Measurements from ENCODE around the gene CPXM2.

Gene CPXM2

GRCh38 chr10:123903621-123904020 is 12.0 kb upstream of the CPXM2 start:
- DNase-seq, result no peak

- no peak for DNase-seq
These were observed 10.0 kb upstream of the CPXM2 start for GRCh38 chr10:123901621-123902020.

GRCh38 chr10:123897146-123897545 is 5.5 kb upstream of the CPXM2 start:
- no peak for DNase-seq

DNA sequence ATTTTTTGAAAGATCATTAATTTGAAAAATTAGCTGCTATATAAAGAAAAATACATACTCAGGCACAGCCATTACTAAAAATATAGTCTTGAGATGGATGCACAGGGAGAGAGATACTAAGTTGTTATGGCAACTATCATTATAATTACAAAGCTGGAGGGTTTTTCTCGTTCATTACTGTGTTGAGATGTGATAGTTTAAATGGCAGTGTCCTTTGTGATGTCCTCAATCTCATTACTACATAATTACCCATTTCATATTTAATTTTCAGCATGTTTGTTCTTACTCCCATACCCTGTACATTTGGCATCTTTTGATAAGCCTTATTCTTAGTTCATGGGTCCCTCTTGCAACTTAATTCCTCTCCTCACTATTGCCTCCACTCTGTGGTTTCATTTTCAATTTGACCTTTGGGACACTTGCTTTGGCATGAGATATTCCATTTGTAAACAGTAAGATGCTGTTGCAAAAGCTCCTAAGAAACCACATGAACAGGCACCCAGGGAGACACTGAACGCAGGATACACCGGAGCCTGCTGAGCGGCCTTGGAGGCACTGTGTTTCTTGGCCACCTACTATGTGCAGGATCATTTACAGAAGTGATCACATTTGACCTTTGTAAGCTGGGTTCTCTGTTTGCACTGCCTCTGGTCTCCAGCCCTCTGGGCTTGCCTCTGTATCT is 4.8 kb upstream of the CPXM2 start:
- no peak for DNase-seq

DNA sequence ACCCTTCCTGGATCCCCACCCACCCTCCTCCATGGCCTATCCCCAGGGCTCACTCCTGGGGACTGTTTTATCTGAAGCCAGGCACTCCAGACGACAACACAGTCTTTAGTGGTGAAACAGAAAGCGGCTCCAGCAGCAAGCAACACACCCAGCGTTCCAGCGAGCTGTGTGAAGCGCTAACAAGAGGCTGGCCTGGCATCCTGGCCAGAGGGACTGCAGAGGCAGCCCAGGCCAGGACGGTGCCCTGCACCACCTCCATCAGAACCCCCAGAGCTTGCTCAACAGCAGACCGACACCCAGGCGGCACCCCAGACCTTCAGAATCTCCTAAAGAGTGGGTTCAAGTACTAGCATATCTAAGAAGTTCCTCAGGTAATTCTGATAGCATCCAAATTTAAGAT is 2.0 kb upstream of the CPXM2 start:
- no peak for DNase-seq

DNA sequence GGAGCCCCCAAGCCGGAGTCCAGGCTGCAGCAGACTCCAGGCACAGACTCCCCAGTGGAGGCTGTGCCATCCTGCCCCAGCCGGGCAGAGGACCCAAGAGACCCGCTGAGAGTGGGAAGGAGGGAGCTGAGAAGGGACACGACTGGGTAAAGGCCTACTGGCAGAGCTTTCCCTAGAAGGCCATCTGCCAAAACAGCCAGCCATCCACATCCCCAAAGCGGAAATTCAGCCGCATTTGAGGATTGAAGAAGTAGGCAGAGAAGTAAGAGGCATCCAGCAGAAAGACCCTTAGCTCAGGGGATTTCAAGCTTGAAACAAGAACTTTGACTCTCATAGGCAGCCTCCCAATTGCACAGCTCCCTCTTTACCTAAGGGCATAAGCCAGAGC is 857 bp downstream of the CPXM2 start:
- DNase-seq, result no peak

- DNase-seq, result no peak
These were observed 1.4 kb downstream of the CPXM2 start for GRCh38 chr10:123890226-123890625.

DNA sequence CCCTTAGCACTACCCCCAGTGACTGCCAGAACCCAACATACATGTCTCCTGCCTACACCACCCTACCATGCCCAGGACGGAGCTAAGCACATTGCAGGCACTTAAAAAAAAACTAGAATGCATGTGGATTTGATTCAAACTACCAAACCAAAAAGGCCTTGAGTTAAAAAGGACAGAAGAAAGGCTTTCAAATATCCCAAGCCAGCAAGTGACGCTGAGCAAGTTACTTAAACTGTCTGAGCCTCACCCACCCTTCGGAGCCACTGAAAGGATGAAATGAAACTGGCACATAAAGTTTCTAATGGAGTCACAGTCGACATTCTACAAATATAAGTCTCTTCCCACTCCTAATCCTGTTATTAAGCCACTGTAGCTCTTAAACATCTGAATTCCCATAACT is 1.8 kb downstream of the CPXM2 start:
- no peak for DNase-seq

DNA sequence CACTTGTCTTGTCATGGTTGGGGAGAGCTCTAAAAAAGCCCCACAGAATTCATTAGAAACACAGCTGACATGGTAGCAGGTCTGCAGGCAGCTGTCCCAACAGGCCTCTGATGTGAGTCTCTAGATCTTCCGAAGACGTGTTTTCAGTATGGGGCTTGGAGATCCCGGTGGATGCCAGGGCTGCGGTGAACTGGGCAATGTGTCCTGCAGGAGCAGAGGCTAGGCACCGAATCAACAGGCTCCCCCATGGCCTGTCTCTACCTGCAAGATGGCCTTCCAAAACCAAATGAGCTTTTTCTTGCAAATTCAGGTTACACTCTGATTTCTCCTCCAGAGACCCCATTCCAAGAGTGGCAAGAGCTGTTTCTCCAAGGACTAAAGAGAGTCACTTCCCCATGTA is 2.9 kb downstream of the CPXM2 start:
- no peak for DNase-seq

- no peak for DNase-seq
These were observed 3.4 kb downstream of the CPXM2 start for GRCh38 chr10:123888256-123888655.

- DNase-seq, result no peak
These were observed 5.3 kb downstream of the CPXM2 start for GRCh38 chr10:123886292-123886691.

DNA sequence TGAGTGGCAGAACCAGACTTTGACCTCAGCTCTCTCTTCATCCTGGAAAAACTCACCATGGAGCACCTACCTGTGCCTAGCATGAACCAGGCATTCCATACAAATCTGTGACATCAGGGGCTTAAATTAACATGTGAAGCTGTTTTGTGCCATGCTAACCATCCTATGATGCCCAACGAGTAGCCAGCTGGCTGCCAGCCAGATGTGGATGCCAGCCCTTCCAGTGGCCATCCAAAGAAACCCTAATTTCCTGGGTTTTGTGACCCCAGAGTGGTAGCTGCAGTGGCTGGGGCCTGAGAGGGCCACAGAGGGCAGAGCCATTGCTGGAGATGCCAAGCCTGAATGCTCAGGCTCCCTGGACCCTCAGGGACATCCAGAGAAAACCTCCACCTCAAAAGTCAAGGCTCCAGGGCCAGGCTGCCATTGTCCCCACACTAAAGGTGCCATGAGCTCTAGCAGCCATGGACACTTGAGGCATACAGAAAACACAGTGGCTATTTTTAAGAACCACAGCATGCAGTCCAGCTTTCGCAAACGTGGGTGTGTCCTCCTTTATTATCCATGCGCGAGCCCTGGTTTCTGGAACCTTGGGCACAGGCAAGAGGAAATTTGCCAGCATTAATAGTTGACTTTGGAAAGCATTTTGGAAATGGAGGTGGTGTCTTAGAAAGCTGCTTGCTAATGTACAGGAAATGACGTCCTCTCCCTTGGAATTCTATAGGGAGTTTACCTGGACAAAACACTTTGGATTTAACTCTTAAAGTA is 6.0 kb downstream of the CPXM2 start:
- no peak for DNase-seq

GRCh38 chr10:123884907-123885381 is 6.7 kb downstream of the CPXM2 start:
- DNase-seq, result no peak

- DNase-seq, result no peak
These were observed 7.2 kb downstream of the CPXM2 start for GRCh38 chr10:123884351-123884906.

- no peak for DNase-seq
These were observed 7.8 kb downstream of the CPXM2 start for GRCh38 chr10:123883673-123884320.

- no peak for DNase-seq
These were observed 8.7 kb downstream of the CPXM2 start for GRCh38 chr10:123882681-123883445.

GRCh38 chr10:123882177-123882576 is 9.4 kb downstream of the CPXM2 start:
- DNase-seq, result no peak

DNA sequence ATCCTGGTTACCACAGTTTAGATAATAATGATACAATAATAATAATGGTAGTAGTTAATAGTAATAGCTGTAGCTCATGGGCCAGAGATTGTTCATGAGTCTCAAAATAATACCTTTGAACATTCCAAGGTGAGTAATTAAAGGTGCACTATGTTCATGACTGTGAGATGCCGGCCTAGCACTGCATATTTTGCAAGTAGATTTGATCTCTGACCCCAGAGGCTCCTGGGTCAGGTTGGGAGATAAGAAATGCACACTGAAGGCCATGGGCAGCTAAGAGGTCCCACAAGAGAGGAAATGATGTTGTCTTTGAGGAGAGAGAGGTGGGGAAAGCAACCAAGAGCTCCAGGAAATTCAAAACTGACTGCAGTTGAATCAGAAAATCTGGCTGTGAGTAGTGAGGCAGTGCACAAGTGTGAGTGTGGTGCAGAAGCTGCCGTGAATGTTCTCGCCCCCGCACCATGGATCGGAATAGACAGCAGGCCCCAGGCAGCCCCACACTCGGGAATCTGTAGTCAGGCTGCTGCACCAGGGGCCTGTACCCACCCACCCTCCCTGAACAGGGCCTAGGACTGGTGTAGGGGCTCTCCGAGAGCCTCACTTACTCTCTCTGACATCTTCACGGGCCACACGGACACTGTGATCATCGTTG is 11.9 kb downstream of the CPXM2 start:
- DNase-seq, result no peak

DNA sequence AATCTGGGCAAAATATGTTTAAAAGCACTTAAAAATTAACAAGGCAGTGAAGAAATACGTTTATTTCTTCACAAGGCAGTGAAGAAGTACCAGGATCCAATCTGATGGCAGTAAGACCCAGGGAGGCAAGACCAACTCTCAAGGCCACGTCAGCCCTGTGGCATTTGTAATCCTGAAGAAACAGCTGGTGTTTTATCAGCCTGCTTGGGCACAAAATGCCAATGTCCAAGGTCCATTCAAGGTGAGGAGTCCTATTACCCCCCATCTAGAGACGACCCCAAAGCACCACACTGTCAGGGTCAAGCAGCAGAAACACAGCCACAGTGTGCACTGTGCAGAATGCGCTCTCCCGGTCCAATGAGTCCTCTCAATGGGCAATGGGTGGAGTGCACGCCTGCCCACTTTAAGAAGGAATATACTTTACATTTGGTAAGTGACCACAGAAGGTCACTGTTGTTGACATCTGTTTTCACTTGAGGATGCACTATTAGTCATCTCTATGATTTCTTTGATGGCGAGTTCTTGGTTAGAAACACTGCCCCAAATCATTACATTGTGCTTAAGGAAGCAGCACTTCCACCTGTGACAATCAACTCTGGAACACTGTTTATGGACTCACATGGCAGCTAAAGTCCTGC is 12.8 kb downstream of the CPXM2 start:
- DNase-seq, result no peak

GRCh38 chr10:123870260-123870659 is 21.3 kb downstream of the CPXM2 start:
- DNase-seq, result no peak

DNA sequence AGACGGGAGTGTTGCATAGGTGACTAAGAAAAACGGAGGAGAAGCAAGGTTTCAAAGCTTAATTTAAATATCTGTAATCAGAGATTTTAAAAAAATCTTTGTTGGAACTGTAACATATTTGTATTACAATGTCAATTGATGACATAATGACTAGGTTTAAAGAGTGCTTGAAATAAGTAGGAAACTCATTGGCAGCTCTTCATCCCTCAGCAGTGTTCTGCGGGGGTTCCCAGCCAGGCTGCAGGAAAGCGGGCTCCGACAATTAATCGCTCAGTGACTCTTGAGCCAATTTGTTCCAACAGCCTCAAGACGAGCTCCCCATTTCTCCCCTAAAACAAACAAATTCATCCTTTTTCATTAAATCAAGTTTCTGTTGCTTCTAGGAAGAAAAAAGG is 22.6 kb downstream of the CPXM2 start:
- DNase-seq, result no peak
